Body of pancreas (tissue), 4 donors: ENCODE data around the gene BICRAL. TPM values are rescaled to one million over a fixed set of nuclear protein-coding genes. Genes with fewer than 3 reads are reported as not detected.

Experiments
- ATAC-seq: fragments of 150-250 bp; one replicate; pipeline ENCODE4 v1.9.1; 2016
- DNase-seq, 4 donors: peaks; one replicate each; pipeline ENCODE4 v3.0.0-alpha.2; 2019
- H3K27ac ChIP-seq, 4 donors: fragments of 200-600 bp; sonication (generic); 1 replicate in 3 of 4; 2 replicates in 1 of 4; pipeline versions ENCODE4 v1.5.1 to v1.6.1; 2016 to 2019; ENCODE audit warnings: mild to moderate bottlenecking in 1 of 4, mixed read lengths in 1 of 4, moderate library complexity in 1 of 4
- H3K27me3 ChIP-seq, 2 donors: fragments of 200-600 bp; sonication (generic); one replicate each; pipeline ENCODE4 v1.6.0; 2016; ENCODE audit warnings: mild to moderate bottlenecking in 1 of 2
- H3K36me3 ChIP-seq, 2 donors: fragments of 200-600 bp; sonication (generic); replicated peaks in 1 of 2; 2 replicates each; pipeline ENCODE4 v1.5.1; 2016; ENCODE audit warnings: low read depth in 2 of 2; ENCODE audit not compliant: insufficient read depth in 1 of 2
- H3K4me1 ChIP-seq: fragments of 200-600 bp; sonication (generic); one replicate; pipeline ENCODE4 v1.6.0; 2016
- H3K4me3 ChIP-seq, 2 donors: fragments of 200-600 bp; sonication (generic); 1 replicate in 1 of 2; 2 replicates in 1 of 2; pipeline ENCODE4 v1.5.1; 2016 to 2019
- H3K9me3 ChIP-seq, 3 donors: fragments of 200-600 bp; sonication (generic); 1 replicate in 2 of 3; 2 replicates in 1 of 3; pipeline ENCODE4 v1.5.1; 2016
- CTCF ChIP-seq, 7 experiments: fragments of 450-650 bp in 4 of 7; fragments of 200-600 bp in 3 of 7; sonication (generic) in 3 of 7; IDR thresholded peaks; one replicate each; pipeline ENCODE4 v1.5.1; 2016 to 2019; ENCODE audit warnings: antibody characterized with exemption in 7 of 7
- POLR2A ChIP-seq, 3 donors: fragments of 450-650 bp; IDR thresholded peaks; one replicate each; pipeline ENCODE4 v1.6.1; 2016; ENCODE audit warnings: antibody characterized with exemption in 3 of 3, mild to moderate bottlenecking in 2 of 3
- WGBS, 2 donors: methylation state at CpG; one replicate each; pipeline ENCODE4 v1.1.5; 2017; 5-methylcytosine and 5-hydroxymethylcytosine counted together
- intact Hi-C: fragments of 100-400 bp; cut with DNase I; formaldehyde crosslinking; loops from one replicate; pipeline ENCODE4 v1.15.1; 2023
- total RNA-seq, 2 donors: library from RNA; depleted of rRNA; stranded (reverse); fragments of >200 nt; gene quantifications; one replicate each; pipeline ENCODE4 v1.1.0, GENCODE V29; 2016

Gene BICRAL
- total RNA-seq, 2 donors from 2014 or later: 6.9 to 8.6 TPM

- H3K4me3 ChIP-seq: no peak overlapping the region
- no peaks in the 10 kb centered on the region for H3K9me3 ChIP-seq
- ATAC-seq (peak; percentile 45), DNase-seq (peak in 1 of 4 donors; percentile 31)
- TF ChIP-seq POLR2A (IDR thresholded peaks at IDR 0.05): no peak
- no peak for TF ChIP-seq CTCF (IDR thresholded peaks at IDR 0.05)
- intact Hi-C loops: no loop called here
- H3K4me1 ChIP-seq: peaks cover 9% of the 10 kb centered on the region
- H3K27me3 ChIP-seq: no peaks in the 10 kb centered on the region
- H3K36me3 ChIP-seq: no peaks in the 10 kb centered on the region
- H3K27ac ChIP-seq: peak overlapping the region in 2 of 4 donors; percentile 23 to 38
- WGBS, 2 donors: 21 to 41% methylated on average over 31 to 49 of the region's 49 CpGs
Observed at GRCh38 chr6:42911171-42912021, 129.5 kb downstream of the BICRAL start.

DNA sequence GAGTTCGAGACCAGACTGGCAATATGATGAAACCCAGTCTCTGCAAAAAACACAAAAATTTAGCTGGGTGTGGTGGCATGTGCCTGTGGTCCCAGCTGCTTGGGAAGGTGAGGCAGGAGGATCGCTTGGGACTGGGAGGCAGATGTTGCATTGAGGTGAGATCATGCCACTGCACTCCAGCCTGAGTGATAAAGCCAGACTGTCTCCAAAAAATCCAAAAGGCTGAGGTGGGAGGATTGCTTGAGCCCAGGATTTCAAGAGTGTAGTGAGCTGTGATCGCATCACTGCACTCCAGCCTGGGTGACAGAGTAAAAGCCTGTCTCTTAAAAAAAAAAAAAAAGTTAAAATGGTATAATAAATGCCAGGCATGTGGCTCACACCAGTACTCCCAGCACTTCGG lies 132.7 kb downstream of the BICRAL start:
- 81 to 83% methylated on average over 4 of the region's 4 CpGs for WGBS, 2 donors
- H3K27ac ChIP-seq: no peak overlapping the region
- TF ChIP-seq POLR2A (IDR thresholded peaks at IDR 0.05) (no peak), CTCF (IDR thresholded peaks at IDR 0.05) (no peak)
- no peak for DNase-seq
- no peaks in the 10 kb centered on the region for H3K27me3 ChIP-seq
- H3K4me3 ChIP-seq: no peak overlapping the region
- intact Hi-C loops: no loop called here
- ATAC-seq: no peak
- peaks cover 9% of the 10 kb centered on the region for H3K4me1 ChIP-seq
- no peaks in the 10 kb centered on the region for H3K9me3 ChIP-seq
- H3K36me3 ChIP-seq: no peaks in the 10 kb centered on the region

GRCh38 chr6:42915732-42916131 lies 133.9 kb downstream of the BICRAL start, which contains the start of gene PTCRA:
Gene PTCRA (plus strand): TSS chr6:42916053. CDS start chr6:42916070, 17 bp downstream.
- no peaks in the 10 kb centered on the region for H3K36me3 ChIP-seq
- no peaks in the 10 kb centered on the region for H3K9me3 ChIP-seq
- ATAC-seq: no peak
- peaks cover 9% of the 10 kb centered on the region for H3K4me1 ChIP-seq
- H3K27ac ChIP-seq: no peak within 1 kb of the TSS
- intact Hi-C loops: no loop called here
- no peak for DNase-seq
- no peaks in the 10 kb centered on the region for H3K27me3 ChIP-seq
- no peak for TF ChIP-seq POLR2A (IDR thresholded peaks at IDR 0.05)
- TF ChIP-seq CTCF (IDR thresholded peaks at IDR 0.05): no peak
- H3K4me3 ChIP-seq: no peak within 1 kb of the TSS
- WGBS, 2 donors: 76 to 87% methylated on average over 7 to 9 of the region's 10 CpGs

GRCh38 chr6:42916288-42916687 lies 134.4 kb downstream of the BICRAL start:
- Histone ChIP-seq H3K36me3 (no peaks in the 10 kb centered on the region), H3K27ac (no peak overlapping the region), H3K4me3 (no peak overlapping the region), H3K27me3 (no peaks in the 10 kb centered on the region), H3K9me3 (no peaks in the 10 kb centered on the region), H3K4me1 (peaks cover 8% of the 10 kb centered on the region)
- 83 to 89% methylated on average over 1 of the region's 1 CpG for WGBS, 2 donors
- DNase-seq (no peak), ATAC-seq (no peak)
- intact Hi-C loops: no loop called here
- TF ChIP-seq CTCF (IDR thresholded peaks at IDR 0.05) (no peak), POLR2A (IDR thresholded peaks at IDR 0.05) (no peak)

Other genes starting within 250 kb of the BICRAL start
- 10 to 100 TPM; 19.4 to 23.9 TPM for gene UBR2, start 218.0 kb upstream of the BICRAL start, total RNA-seq
- 1 to 10 TPM; 1.0 to 4.3 TPM for gene PRPH2, start 59.5 kb upstream of the BICRAL start, total RNA-seq
- 10 to 100 TPM; 14.5 to 25.4 TPM for gene TBCC, start 35.9 kb upstream of the BICRAL start, total RNA-seq
- gene RPL7L1, start 97.6 kb downstream of the BICRAL start, total RNA-seq: 10 to 100 TPM; 42.2 to 56.3 TPM
- not detected for gene PTCRA, start 134.0 kb downstream of the BICRAL start, total RNA-seq
- 10 to 100 TPM; 50.8 to 74.7 TPM for gene CNPY3, start 147.4 kb downstream of the BICRAL start, total RNA-seq
- 100 to 1,000 TPM in 1 of 2 donors, 10 to 100 TPM in 1; 67.2 to 630 TPM for gene GNMT, start 178.7 kb downstream of the BICRAL start, total RNA-seq
- gene PEX6, start 197.1 kb downstream of the BICRAL start, total RNA-seq: 10 to 100 TPM; 18.1 to 26.2 TPM
- gene PPP2R5D, start 202.5 kb downstream of the BICRAL start, total RNA-seq: 10 to 100 TPM in 1 of 2 donors, 1 to 10 TPM in 1; 8.2 to 13.5 TPM
- 10 to 100 TPM; 17.5 to 32.9 TPM for gene MEA1, start 231.9 kb downstream of the BICRAL start, total RNA-seq
- gene KLHDC3, start 232.2 kb downstream of the BICRAL start, total RNA-seq: 10 to 100 TPM; 29.7 to 44.6 TPM
- 10 to 100 TPM; 28.3 to 29.7 TPM for gene RRP36, start 239.6 kb downstream of the BICRAL start, total RNA-seq